Mucosa of rectum (tissue), 2 donors: ENCODE results near the gene CAD.
"Not testable (repeated sequence)": the region's sequence is repeated elsewhere in the genome, so short reads cannot be mapped to it uniquely, and the experiment has no call there.

Source experiments
- H3K27ac ChIP-seq, 2 donors: one replicate each; pipeline ENCODE4 v1.7.0; 2013; ENCODE audit warnings: inconsistent platforms in 2 of 2, low read depth in 2 of 2, low read length in 2 of 2
- H3K27me3 ChIP-seq, 2 donors: one replicate each; pipeline ENCODE4 v1.7.0; 2013; ENCODE audit warnings: low read length in 2 of 2; ENCODE audit not compliant: control insufficient read depth in 2 of 2, insufficient read depth in 2 of 2
- H3K36me3 ChIP-seq, 2 donors: one replicate each; pipeline ENCODE4 v1.7.0; 2013; ENCODE audit warnings: low read length in 2 of 2; ENCODE audit not compliant: control insufficient read depth in 2 of 2, insufficient read depth in 2 of 2
- H3K4me1 ChIP-seq, 2 donors: one replicate each; pipeline ENCODE4 v1.7.0; 2013; ENCODE audit warnings: low read length in 2 of 2, mild to moderate bottlenecking in 1 of 2; ENCODE audit not compliant: control insufficient read depth in 2 of 2, insufficient read depth in 2 of 2
- H3K4me3 ChIP-seq, 2 donors: one replicate each; pipeline ENCODE4 v1.7.0; 2013; ENCODE audit warnings: low read length in 2 of 2
- H3K9ac ChIP-seq, 2 donors: one replicate each; pipeline ENCODE4 v1.7.0; 2013; ENCODE audit warnings: low read length in 2 of 2, low read depth in 1 of 2, mild to moderate bottlenecking in 1 of 2
- H3K9me3 ChIP-seq, 2 donors: one replicate each; pipeline ENCODE4 v1.7.0; 2013; ENCODE audit warnings: low read length in 2 of 2; ENCODE audit not compliant: control insufficient read depth in 2 of 2
- donor health status: healthy.
- donor health status: Normal muscosa, but diverticular disease.

The CAD gene

DNA sequence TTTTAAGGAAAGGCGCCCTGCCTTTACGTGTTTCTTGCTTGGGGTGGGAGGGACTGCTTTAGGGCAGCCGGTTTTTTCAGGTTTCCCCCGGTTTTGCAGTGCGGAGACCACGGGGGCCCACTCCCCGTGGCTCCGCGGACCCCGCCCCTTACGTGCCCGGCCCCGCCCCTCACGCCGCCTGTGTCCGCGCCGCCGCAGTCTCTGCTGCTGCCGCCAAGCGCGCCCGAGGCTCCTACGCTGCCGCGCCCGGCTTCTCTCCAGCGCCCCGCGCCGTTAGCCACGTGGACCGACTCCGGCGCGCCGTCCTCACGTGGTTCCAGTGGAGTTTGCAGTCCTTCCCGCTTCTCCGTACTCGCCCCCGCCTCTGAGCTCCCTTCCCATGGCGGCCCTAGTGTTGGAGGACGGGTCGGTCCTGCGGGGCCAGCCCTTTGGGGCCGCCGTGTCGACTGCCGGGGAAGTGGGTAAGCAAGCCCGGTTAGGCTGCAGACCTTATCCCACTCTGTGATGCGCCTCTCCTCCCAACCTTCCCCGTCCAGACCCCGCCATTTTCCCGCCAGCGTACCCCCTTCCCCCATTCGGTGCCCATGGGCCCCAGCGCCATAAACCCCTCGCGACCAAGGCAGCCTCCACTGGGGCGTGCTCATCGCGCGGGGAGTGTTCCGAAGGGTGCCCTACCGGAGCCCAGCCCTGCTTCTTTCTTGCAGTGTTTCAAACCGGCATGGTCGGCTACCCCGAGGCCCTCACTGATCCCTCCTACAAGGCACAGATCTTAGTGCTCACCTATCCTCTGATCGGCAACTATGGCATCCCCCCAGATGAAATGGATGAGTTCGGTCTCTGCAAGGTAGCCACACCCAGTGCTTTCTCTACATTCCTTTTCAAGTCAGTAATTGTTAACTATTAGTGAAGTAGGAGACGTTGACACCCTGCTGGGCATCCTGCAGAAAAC lies at the start of gene CAD:
Gene CAD, plus strand, starts transcription at position 197 of the 949 bp plus-strand sequence. Its CDS starts 183 bp downstream, at position 380.
- peak within 1 kb of the TSS; percentile 39 to 72 for H3K27ac ChIP-seq
- H3K36me3 ChIP-seq: peaks cover 5 to 20% of the 10 kb centered on the region in 2 donors
- peak within 1 kb of the TSS; percentile 60 to 64 for H3K9ac ChIP-seq
- peaks cover 16 to 17% of the 10 kb centered on the region in 2 donors for H3K4me1 ChIP-seq
- H3K4me3 ChIP-seq: peak within 1 kb of the TSS; percentile 70 to 81
- no peaks in the 10 kb centered on the region for H3K27me3 ChIP-seq
- H3K9me3 ChIP-seq: no peaks in the 10 kb centered on the region

DNA sequence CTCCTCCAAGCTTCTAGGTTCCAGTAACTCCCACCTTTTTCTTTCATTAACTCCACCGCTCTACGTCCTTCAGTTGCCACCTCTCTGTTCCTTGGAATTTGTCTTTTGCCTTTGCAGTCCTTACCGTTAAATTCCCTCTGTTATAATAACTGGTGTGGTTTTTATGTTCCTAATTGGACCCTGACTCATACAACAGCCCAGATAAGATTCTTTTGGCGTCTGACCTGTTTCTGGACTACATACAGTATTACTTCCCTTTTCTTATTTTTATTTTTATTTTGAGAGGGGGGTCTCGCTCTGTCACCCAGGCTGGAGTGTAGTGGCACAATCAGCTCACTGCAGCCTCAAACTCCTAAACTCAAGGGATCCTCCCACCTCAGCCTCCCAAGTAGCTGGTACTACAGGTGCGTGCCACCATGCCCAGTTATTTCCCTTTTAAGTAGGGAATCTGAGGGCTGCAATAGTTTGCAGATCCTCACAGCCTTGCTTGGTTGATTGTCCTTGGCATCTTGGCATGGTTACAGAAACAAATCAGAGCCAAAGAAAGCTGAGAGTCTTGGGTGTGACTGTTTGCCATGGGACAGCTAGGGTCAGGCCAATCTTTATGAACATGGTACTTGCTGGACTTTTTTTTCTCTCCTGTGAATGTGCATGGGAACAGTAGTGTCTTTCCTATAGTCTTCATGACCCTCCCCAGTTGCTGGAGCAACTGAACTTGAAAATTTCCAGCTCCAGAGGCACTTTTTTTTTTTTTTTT lies 46.4 kb upstream of the CAD start:
- Histone ChIP-seq H3K4me1 (peaks cover 4% of the 10 kb centered on the region in 2 donors), H3K9ac (no peak overlapping the region), H3K9me3 (no peaks in the 10 kb centered on the region), H3K27me3 (no peaks in the 10 kb centered on the region), H3K4me3 (no peak overlapping the region), H3K36me3 (no peaks in the 10 kb centered on the region), H3K27ac (no peak overlapping the region)

DNA sequence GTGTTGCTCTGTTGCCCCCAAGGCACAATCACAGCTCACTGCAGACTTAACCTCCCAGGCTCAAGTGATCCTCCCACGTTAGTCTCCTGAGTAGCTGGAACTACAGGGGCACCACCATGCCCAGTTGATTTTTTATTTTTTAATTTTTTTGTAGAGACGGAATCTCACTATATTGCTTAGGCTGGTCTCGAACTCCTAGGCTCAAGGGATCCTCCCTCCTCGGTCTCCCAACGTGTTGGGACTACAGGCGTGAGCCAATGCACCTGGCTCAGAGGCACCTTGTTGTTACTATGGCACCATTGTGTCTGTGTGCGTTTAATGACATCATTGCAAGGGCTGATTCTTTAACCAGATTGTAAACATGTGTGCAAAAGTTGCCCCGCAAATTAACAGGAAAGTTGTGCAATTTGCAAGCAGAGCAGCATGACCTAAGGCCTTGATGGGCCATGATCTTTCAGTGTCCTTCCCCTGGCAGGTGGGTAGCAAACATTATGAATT lies 45.8 kb upstream of the CAD start:
- no peak overlapping the region for H3K27ac ChIP-seq

DNA sequence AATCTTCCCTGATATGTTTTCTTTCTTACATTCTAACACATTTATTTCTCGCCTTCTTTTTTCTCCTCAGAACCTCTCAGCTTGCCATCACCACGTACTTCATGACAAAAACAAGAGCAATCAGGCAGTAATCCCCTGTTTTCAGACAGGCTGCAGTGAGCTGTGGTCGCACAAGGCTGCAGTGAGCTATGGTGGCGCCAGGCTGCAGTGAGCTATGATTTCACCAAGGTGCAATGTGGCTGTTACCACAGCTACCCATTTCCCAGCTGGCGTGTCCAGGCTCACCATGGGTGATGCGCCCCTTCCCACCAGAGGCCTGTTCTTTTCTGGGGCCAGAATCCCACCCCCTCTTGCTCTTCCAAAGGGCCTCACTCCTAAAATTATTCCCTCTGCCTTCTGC lies 42.5 kb upstream of the CAD start:
- no peak overlapping the region for H3K4me3 ChIP-seq
- H3K4me1 ChIP-seq: peaks cover 4% of the 10 kb centered on the region in 2 donors
- H3K27ac ChIP-seq: no peak overlapping the region
- H3K9me3 ChIP-seq: no peaks in the 10 kb centered on the region
- H3K9ac ChIP-seq: no peak overlapping the region
- no peaks in the 10 kb centered on the region for H3K27me3 ChIP-seq
- no peaks in the 10 kb centered on the region for H3K36me3 ChIP-seq

More for the DNA sequence above, 45.8 kb upstream of the CAD start:
- Histone ChIP-seq H3K4me3 (no peak overlapping the region), H3K27me3 (no peaks in the 10 kb centered on the region), H3K36me3 (no peaks in the 10 kb centered on the region), H3K9ac (no peak overlapping the region), H3K9me3 (no peaks in the 10 kb centered on the region), H3K4me1 (peaks cover 4% of the 10 kb centered on the region in 2 donors)

DNA sequence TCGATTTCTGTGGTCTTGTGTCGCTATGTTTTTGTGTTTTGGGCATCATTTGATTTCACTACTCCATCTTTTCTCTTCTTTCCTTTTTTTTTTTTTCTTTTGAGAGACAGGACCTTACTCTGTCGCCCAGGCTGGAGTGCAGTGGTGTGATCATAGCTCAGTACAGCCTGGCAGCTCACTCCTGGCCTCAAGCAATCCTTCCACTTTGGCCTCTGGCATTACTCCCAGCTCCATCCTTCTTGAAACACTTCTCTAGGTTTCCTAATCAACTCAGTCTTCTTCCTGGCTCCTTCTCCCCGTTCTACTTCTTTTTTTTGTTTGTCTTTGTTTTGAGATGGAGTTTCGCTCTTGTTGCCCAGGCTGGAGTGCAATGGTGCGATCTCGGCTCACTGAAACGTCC lies 41.8 kb upstream of the CAD start:
- H3K9ac ChIP-seq: no peak overlapping the region
- H3K4me3 ChIP-seq: no peak overlapping the region
- H3K27ac ChIP-seq: no peak overlapping the region
- H3K4me1 ChIP-seq: peaks cover 2% of the 10 kb centered on the region in 2 donors
- no peaks in the 10 kb centered on the region for H3K27me3 ChIP-seq
- no peaks in the 10 kb centered on the region for H3K36me3 ChIP-seq
- H3K9me3 ChIP-seq: no peaks in the 10 kb centered on the region

DNA sequence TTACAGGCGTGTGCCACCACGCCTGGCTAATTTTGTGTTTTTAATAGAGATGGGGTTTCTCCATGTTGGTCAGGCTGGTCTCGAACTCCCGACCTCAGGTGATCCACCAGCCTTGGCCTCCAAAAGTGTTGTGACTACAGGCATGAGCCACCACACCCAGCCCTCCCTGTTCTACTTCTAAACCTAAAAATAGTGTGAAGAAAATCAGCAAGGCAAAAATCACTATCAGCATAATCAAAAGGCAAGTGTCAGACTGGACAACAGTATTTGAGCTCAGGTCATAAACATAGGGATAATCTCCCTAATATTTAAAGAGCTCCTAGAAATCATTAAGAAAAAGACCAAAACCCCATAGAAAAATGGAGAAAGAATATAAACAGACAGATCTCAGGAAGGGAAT lies 41.4 kb upstream of the CAD start:
- not testable (repeated sequence) for H3K27ac ChIP-seq, H3K4me3 ChIP-seq, H3K9ac ChIP-seq, H3K36me3 ChIP-seq, H3K27me3 ChIP-seq, H3K9me3 ChIP-seq, H3K4me1 ChIP-seq

DNA sequence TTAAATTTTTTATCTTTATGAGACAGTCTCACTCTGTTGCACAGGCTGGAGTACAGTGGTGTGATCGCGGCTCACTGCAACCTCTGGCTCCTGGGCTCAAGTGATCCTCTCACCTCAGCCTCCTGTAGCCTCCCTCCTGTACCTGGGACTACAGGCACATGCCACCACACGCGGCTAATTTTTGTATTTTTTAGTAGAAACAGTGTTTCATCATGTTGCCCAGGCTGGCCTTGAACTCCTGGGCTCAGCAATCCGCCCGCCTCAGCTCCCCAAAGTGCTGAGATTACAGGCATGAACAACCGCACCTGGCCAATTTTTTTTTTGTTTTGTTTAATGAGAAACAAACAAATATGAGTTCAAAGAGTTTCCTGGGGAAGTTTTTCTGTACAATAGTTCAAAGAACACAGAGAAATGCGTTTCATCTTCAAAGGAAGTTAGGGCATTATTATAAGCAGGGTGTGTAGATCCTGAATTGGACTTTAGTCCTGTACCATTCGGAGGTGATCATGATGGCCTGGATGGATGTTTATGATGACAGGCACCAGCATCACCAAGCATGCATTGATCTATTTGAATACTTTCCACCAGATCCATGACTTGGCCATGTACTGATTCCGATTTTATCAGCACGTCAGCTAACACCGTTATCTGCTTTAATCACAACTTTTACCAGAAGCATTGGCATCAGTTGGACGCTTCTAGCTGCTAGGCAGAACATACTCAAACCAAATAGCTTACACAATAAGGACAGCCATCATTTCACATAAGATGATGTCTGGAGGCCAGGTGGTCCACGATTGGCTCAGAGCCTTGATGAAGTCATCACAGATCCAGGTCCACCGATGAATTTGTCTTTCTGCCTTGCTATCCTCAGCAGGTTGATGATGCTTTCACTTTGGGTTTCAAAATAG lies 39.5 kb upstream of the CAD start:
- H3K9ac ChIP-seq: no peak overlapping the region
- H3K9me3 ChIP-seq: no peaks in the 10 kb centered on the region
- no peaks in the 10 kb centered on the region for H3K36me3 ChIP-seq
- H3K27ac ChIP-seq: no peak overlapping the region
- no peaks in the 10 kb centered on the region for H3K4me1 ChIP-seq
- no peak overlapping the region for H3K4me3 ChIP-seq
- no peaks in the 10 kb centered on the region for H3K27me3 ChIP-seq

DNA sequence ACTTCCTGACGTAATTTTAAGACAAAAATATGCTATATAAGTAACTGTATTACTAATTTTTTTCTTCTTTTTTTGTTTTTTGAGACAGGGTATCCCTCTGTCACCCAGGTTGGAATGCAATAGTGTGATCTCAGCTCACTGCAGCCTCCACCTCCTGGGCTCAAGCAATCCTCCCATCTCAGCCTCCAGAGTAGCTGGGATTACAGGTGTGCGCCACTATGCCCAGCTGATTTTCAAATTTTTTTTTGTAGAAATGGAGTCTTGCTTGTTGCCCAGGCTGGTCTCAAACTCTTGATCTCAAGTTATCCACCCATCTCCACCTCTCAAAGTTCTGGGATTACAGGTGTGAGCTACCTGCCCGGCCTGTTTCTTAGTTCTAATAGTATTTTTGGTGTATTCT lies 38.7 kb upstream of the CAD start:
- no peaks in the 10 kb centered on the region for H3K27me3 ChIP-seq

DNA sequence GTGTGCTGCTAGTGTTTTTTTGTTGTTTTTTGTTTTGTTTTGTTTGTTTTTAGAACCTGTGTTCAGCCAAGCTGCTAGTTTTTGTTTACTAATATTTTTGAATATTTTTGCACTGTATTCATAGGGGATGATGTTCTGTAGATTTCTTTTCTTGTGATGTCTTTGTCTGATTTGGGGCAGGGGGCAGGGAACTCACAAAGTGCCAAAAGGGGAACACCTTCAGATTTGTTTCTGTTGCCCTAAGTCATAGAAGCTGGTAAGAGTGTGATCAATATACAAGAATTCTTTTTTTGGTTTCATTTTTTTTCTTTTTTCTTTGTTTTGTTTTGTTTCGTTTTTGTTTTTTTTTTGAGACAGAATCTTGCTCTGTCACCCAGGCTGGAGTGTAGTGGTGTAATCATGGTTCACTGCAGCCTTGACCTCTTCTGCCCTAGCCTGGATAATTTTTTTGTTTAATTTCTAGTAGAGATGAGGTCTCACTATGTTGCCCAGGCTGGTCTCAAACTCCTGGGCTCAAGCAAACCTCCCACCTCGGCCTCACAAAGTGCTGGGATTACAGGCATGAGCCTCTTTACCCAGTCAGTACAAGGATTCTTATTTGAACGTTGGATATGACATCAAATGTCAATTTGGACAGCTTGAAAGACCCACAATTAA lies 37.7 kb upstream of the CAD start:
- no peaks in the 10 kb centered on the region for H3K4me1 ChIP-seq
- no peak overlapping the region for H3K27ac ChIP-seq
- H3K4me3 ChIP-seq: no peak overlapping the region
- H3K36me3 ChIP-seq: no peaks in the 10 kb centered on the region
- no peaks in the 10 kb centered on the region for H3K27me3 ChIP-seq
- H3K9me3 ChIP-seq: no peaks in the 10 kb centered on the region
- H3K9ac ChIP-seq: no peak overlapping the region

More for the DNA sequence above, 38.7 kb upstream of the CAD start:
- no peaks in the 10 kb centered on the region for H3K4me1 ChIP-seq
- H3K9me3 ChIP-seq: no peaks in the 10 kb centered on the region
- H3K4me3 ChIP-seq: no peak overlapping the region
- no peak overlapping the region for H3K27ac ChIP-seq
- no peak overlapping the region for H3K9ac ChIP-seq
- no peaks in the 10 kb centered on the region for H3K36me3 ChIP-seq
